Measurements from ENCODE around the gene ZDHHC19. TPM values are rescaled to one million over a fixed set of nuclear protein-coding genes. Genes with fewer than 3 reads are reported as not detected.
A peak's percentile ranks its signal among the peaks of the same experiment; 100 is the strongest.

Gene ZDHHC19
- total and polyA plus RNA-seq, 2 donors (not counting 1 experiment from before 2014, with no cell fraction given), result not detected

DNA sequence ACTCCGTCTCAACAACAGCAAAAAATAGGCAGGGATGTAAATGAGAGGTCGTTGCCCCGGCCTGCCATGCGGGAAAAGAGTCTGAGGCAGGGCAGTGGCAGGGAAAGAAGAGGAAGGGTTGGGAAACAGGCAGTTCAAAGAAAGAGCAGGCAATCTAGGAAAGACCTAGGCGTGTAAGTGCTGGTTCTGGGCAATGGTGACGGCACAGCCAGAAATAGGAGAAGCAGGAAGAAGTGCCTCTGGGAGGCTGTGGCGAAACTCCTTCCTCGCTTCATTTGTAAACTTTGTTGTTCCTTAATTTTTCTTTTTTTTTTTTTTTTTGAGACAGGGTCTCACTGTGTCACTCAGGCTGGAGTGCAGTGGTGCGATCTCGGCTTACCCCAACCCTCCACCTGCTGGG is 9.4 kb upstream of the ZDHHC19 start:
- Histone ChIP-seq H2AFZ (ENCODE audit: low read length) (no peak overlapping the region), H3K9me3 (ENCODE audit: control insufficient read depth, insufficient read depth, low read depth, low read length) (no peaks in the 10 kb centered on the region), H3K27ac (ENCODE audit: insufficient read depth, low read length) (no peak overlapping the region), H3K27me3 (ENCODE audit: control insufficient read depth, insufficient read depth, low read length) (peaks cover 7% of the 10 kb centered on the region), H3K4me3 (replicated peaks in 1 of 4; ENCODE audit: control extremely low read depth in 1 of 4, insufficient read depth in 1 of 4, low read depth in 3 of 4, low read length in 4 of 4) (no peak overlapping the region), H3K4me1 (ENCODE audit: control insufficient read depth, extremely low read depth, insufficient read depth, low read length) (peaks cover 5% of the 10 kb centered on the region), H3K9ac (ENCODE audit: insufficient read depth, low read length) (no peak overlapping the region), H3K79me2 (ENCODE audit: control insufficient read depth, insufficient read depth, low read length) (no peaks in the 10 kb centered on the region), H4K20me1 (ENCODE audit: control insufficient read depth, extremely low read depth, insufficient read depth, low read length) (no peaks in the 10 kb centered on the region), H3K36me3 (ENCODE audit: control insufficient read depth, insufficient read depth, low read length) (no peaks in the 10 kb centered on the region), H3K4me2 (ENCODE audit: extremely low read depth, insufficient read depth, low read length) (no peak overlapping the region)
- no peak for TF ChIP-seq CTCF (conservative IDR thresholded peaks at IDR 0.05 in 1 of 2, IDR thresholded peaks at IDR 0.05 in 1 of 2; ENCODE audit: low read depth in 1 of 2, low read length in 2 of 2)
- TF ChIP-seq EZH2 (IDR thresholded peaks at IDR 0.05; ENCODE audit: low read length, missing control alignments), result no peak
- DNase-seq (ENCODE audit: low read depth in 2 of 2), result no peak

GRCh38 chr3:196219970-196220311 is 8.7 kb upstream of the ZDHHC19 start:
- peak overlapping the region; percentile 62 for H3K27ac ChIP-seq (ENCODE audit: insufficient read depth, low read length)
- no peaks in the 10 kb centered on the region for H4K20me1 ChIP-seq (ENCODE audit: control insufficient read depth, extremely low read depth, insufficient read depth, low read length)
- H3K79me2 ChIP-seq (ENCODE audit: control insufficient read depth, insufficient read depth, low read length), result no peaks in the 10 kb centered on the region
- TF ChIP-seq CTCF (conservative IDR thresholded peaks at IDR 0.05 in 1 of 2, IDR thresholded peaks at IDR 0.05 in 1 of 2; ENCODE audit: low read depth in 1 of 2, low read length in 2 of 2) (no peak), EZH2 (IDR thresholded peaks at IDR 0.05; ENCODE audit: low read length, missing control alignments) (no peak)
- H2AFZ ChIP-seq (ENCODE audit: low read length), result peak overlapping the region; percentile 76
- H3K9me3 ChIP-seq (ENCODE audit: control insufficient read depth, insufficient read depth, low read depth, low read length), result no peaks in the 10 kb centered on the region
- H3K4me2 ChIP-seq (ENCODE audit: extremely low read depth, insufficient read depth, low read length), result no peak overlapping the region
- H3K4me3 ChIP-seq (replicated peaks in 1 of 4; ENCODE audit: control extremely low read depth in 1 of 4, insufficient read depth in 1 of 4, low read depth in 3 of 4, low read length in 4 of 4), result no peak overlapping the region
- DNase-seq (ENCODE audit: low read depth in 2 of 2), result no peak
- H3K36me3 ChIP-seq (ENCODE audit: control insufficient read depth, insufficient read depth, low read length), result no peaks in the 10 kb centered on the region
- peaks cover 5% of the 10 kb centered on the region for H3K4me1 ChIP-seq (ENCODE audit: control insufficient read depth, extremely low read depth, insufficient read depth, low read length)
- H3K9ac ChIP-seq (ENCODE audit: insufficient read depth, low read length), result no peak overlapping the region
- H3K27me3 ChIP-seq (ENCODE audit: control insufficient read depth, insufficient read depth, low read length), result peaks cover 7% of the 10 kb centered on the region

GRCh38 chr3:196219194-196219969 is 8.2 kb upstream of the ZDHHC19 start:
- H3K4me3 ChIP-seq (replicated peaks in 1 of 4; ENCODE audit: control extremely low read depth in 1 of 4, insufficient read depth in 1 of 4, low read depth in 3 of 4, low read length in 4 of 4), result peak overlapping the region; percentile 12 to 50 (median 30)
- H3K36me3 ChIP-seq (ENCODE audit: control insufficient read depth, insufficient read depth, low read length), result no peaks in the 10 kb centered on the region
- H4K20me1 ChIP-seq (ENCODE audit: control insufficient read depth, extremely low read depth, insufficient read depth, low read length), result no peaks in the 10 kb centered on the region
- H3K79me2 ChIP-seq (ENCODE audit: control insufficient read depth, insufficient read depth, low read length), result no peaks in the 10 kb centered on the region
- TF ChIP-seq CTCF (conservative IDR thresholded peaks at IDR 0.05 in 1 of 2, IDR thresholded peaks at IDR 0.05 in 1 of 2; ENCODE audit: low read depth in 1 of 2, low read length in 2 of 2), result no peak
- TF ChIP-seq EZH2 (IDR thresholded peaks at IDR 0.05; ENCODE audit: low read length, missing control alignments), result no peak
- H3K27ac ChIP-seq (ENCODE audit: insufficient read depth, low read length), result peak overlapping the region; percentile 62
- H2AFZ ChIP-seq (ENCODE audit: low read length), result peak overlapping the region; percentile 76
- peaks cover 5% of the 10 kb centered on the region for H3K4me1 ChIP-seq (ENCODE audit: control insufficient read depth, extremely low read depth, insufficient read depth, low read length)
- peak; percentile 83 to 90 for DNase-seq (ENCODE audit: low read depth in 2 of 2)
- peak overlapping the region; percentile 20 for H3K9ac ChIP-seq (ENCODE audit: insufficient read depth, low read length)
- peaks cover 7% of the 10 kb centered on the region for H3K27me3 ChIP-seq (ENCODE audit: control insufficient read depth, insufficient read depth, low read length)
- peak overlapping the region; percentile 68 for H3K4me2 ChIP-seq (ENCODE audit: extremely low read depth, insufficient read depth, low read length)
- H3K9me3 ChIP-seq (ENCODE audit: control insufficient read depth, insufficient read depth, low read depth, low read length), result no peaks in the 10 kb centered on the region
